H1 (cell line): ENCODE results near the gene SPAG5. TPM values are rescaled to one million over a fixed set of nuclear protein-coding genes. Genes with fewer than 3 reads are reported as not detected.

Experiments used
- ASH2L ChIP-seq: fragments of 200-600, 300-600 bp; sonication (generic); IDR thresholded peaks from one replicate; pipeline ENCODE4 v1.7.1; 2017; ENCODE audit warnings: low read length
- ATF3 ChIP-seq: IDR thresholded peaks from 2 replicates; pipeline ENCODE4 v1.6.1; 2011; ENCODE audit warnings: low read depth, mild to moderate bottlenecking, low read length; ENCODE audit not compliant: insufficient read depth
- BACH1 ChIP-seq: IDR thresholded peaks from 2 replicates; pipeline ENCODE4 v1.6.1; 2012; ENCODE audit warnings: low read length, improper control_type of control experiment
- CREB1 ChIP-seq: IDR thresholded peaks from 2 replicates; pipeline ENCODE4 v1.6.1; 2012; ENCODE audit warnings: inconsistent platforms
- EGR1 ChIP-seq: IDR thresholded peaks from 2 replicates; pipeline ENCODE4 v1.6.1; 2011; ENCODE audit warnings: low read depth, low read length, borderline replicate concordance
- EP300 ChIP-seq, 2 experiments: IDR thresholded peaks; 1 replicate in 1 of 2; 2 replicates in 1 of 2; pipeline ENCODE4 v1.6.1; 2011 to 2012; ENCODE audit warnings: low read depth in 2 of 2, low read length in 2 of 2, mild to moderate bottlenecking in 2 of 2, borderline replicate concordance in 1 of 2, inconsistent platforms in 1 of 2, moderate library complexity in 1 of 2
- EZH2 ChIP-seq: fragments of 200-600 bp; sonication (generic); IDR thresholded peaks from 2 replicates; pipeline ENCODE4 v1.7.1; 2012; ENCODE audit warnings: low read depth, mild to moderate bottlenecking, moderate library complexity, low read length, inconsistent platforms; ENCODE audit not compliant: severe bottlenecking
- HDAC6 ChIP-seq: IDR thresholded peaks from one replicate; pipeline ENCODE4 v1.7.1; 2012; ENCODE audit warnings: low read depth, mild to moderate bottlenecking, inconsistent platforms, low read length, moderate library complexity
- KDM4A ChIP-seq: IDR thresholded peaks from one replicate; pipeline ENCODE4 v1.7.1; 2012; ENCODE audit warnings: low read depth, mild to moderate bottlenecking, moderate library complexity, low read length, inconsistent platforms; ENCODE audit not compliant: severe bottlenecking
- NRF1 ChIP-seq: IDR thresholded peaks from 2 replicates; pipeline ENCODE4 v1.6.1; 2011; ENCODE audit warnings: mild to moderate bottlenecking, low read depth, low read length, improper control_type of control experiment
- RAD21 ChIP-seq, 2 experiments: IDR thresholded peaks in 1 of 2; conservative IDR thresholded peaks in 1 of 2; 2 replicates each; pipeline ENCODE4 v1.6.1; 2011; ENCODE audit warnings: low read depth in 2 of 2, low read length in 2 of 2, improper control_type of control experiment in 1 of 2, inconsistent platforms in 1 of 2, mild to moderate bottlenecking in 1 of 2, moderate library complexity in 1 of 2
- RBBP5 ChIP-seq: IDR thresholded peaks from 2 replicates; pipeline ENCODE4 v1.7.1; 2012; ENCODE audit warnings: low read depth, mild to moderate bottlenecking, inconsistent platforms, low read length, moderate library complexity, borderline replicate concordance
- SAP30 ChIP-seq: fragments of 300-600 bp; sonication (generic); IDR thresholded peaks from 2 replicates; pipeline ENCODE4 v1.7.1; 2012; ENCODE audit warnings: low read length, moderate library complexity, mild to moderate bottlenecking, inconsistent platforms; ENCODE audit not compliant: insufficient read depth, insufficient replicate concordance
- SP1 ChIP-seq: IDR thresholded peaks from 2 replicates; pipeline ENCODE4 v1.6.1; 2011; ENCODE audit warnings: low read depth, low read length
- TAF1 ChIP-seq: IDR thresholded peaks from 2 replicates; pipeline ENCODE4 v1.6.1; 2011; ENCODE audit warnings: mild to moderate bottlenecking, low read depth, low read length
- TBP ChIP-seq: IDR thresholded peaks from 2 replicates; pipeline ENCODE4 v1.6.1; 2011; ENCODE audit warnings: low read depth, low read length, improper control_type of control experiment
- TEAD4 ChIP-seq: IDR thresholded peaks from 2 replicates; pipeline ENCODE4 v1.6.1; 2012; ENCODE audit warnings: low read depth, low read length, inconsistent platforms, mixed read lengths
- YY1 ChIP-seq: IDR thresholded peaks from 2 replicates; pipeline ENCODE4 v1.6.1; 2011; ENCODE audit warnings: low read depth, mild to moderate bottlenecking, low read length
- ZNF274 ChIP-seq: IDR thresholded peaks from 2 replicates; pipeline ENCODE4 v1.7.0; 2012; ENCODE audit warnings: low read length, borderline replicate concordance; ENCODE audit errors: extremely low read depth
- polyA plus RNA-seq, 7 experiments: library from polyadenylated mRNA; depleted of rRNA in 3 of 7; stranded (reverse) in 5 of 7; unstranded in 2 of 7; fragments of >200 nt in 5 of 7; fragments of 200-250 nt in 2 of 7; gene quantifications; 1 replicate in 5 of 7; 2 replicates in 1 of 7; 4 replicates in 1 of 7; pipeline versions ENCODE4 v1.2.1 to v1.2.3, GENCODE V29; 2011 to 2013; ENCODE audit warnings: missing spikeins in 2 of 7, mixed read lengths in 2 of 7
- total RNA-seq: library from RNA; stranded (reverse); fragmentation: NEBNext Ultra II Directional; extraction: Animal tissue kit (Norgen Biotek cat#: 25700); gene quantifications from 2 replicates; pipeline ENCODE4 v1.2.1, GENCODE V29; 2021
- TF ChIP-seq, protein P1 (sequence below): IDR thresholded peaks from 2 replicates; pipeline ENCODE4 v1.6.1; 2011; ENCODE audit warnings: low read length, improper control_type of control experiment
- TF ChIP-seq, protein P2 (sequence below): IDR thresholded peaks from 2 replicates; pipeline ENCODE4 v1.6.1; 2012; ENCODE audit warnings: inconsistent platforms

SPAG5 gene
- total and polyA plus RNA-seq, 2 of the 8 experiments (the other 6 are each of a cell fraction or from before 2014, with no cell fraction given): 57.1 to 129 TPM

GRCh38 chr17:28644787-28645575 lies 46.2 kb upstream of the SPAG5 start, which contains the start of gene BLTP2 (continued):
- TF ChIP-seq HDAC6 (no peak), EP300 (IDR thresholded peaks at IDR 0.05; ENCODE audit: borderline replicate concordance in 1 of 2, low read depth in 2 of 2, low read length in 2 of 2) (no peak), ZNF274 (no peak), CREB1 (peak; percentile 81), KDM4A (peak; percentile 69), YY1 (peak; percentile 44; the same call in 1 of the 2 replicates), EGR1 (no peak), ATF3 (no peak), TBP (peak; percentile 50; the same call in 1 of the 2 replicates), SP1 (peak; percentile 55; the same call in 1 of the 2 replicates), TEAD4 (peak; percentile 12; the same call in 1 of the 2 replicates), SAP30 (no peak), BACH1 (0 out of 2 replicates have a peak, but pooled peaks have one; percentile 48), EZH2 (no peak), NRF1 (peak; percentile 32; the same call in 1 of the 2 replicates), ASH2L (peak; percentile 93), RAD21 (IDR thresholded peaks at IDR 0.05 in 1 of 2, conservative IDR thresholded peaks at IDR 0.05 in 1 of 2; ENCODE audit: low read depth in 2 of 2, low read length in 2 of 2) (no peak), TAF1 (peak; percentile 70; the same call in 1 of the 2 replicates), RBBP5 (peak; percentile 56; the same call in 1 of the 2 replicates)
- TF ChIP-seq, protein P1, sequence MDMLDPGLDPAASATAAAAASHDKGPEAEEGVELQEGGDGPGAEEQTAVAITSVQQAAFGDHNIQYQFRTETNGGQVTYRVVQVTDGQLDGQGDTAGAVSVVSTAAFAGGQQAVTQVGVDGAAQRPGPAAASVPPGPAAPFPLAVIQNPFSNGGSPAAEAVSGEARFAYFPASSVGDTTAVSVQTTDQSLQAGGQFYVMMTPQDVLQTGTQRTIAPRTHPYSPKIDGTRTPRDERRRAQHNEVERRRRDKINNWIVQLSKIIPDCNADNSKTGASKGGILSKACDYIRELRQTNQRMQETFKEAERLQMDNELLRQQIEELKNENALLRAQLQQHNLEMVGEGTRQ: no peak
- TF ChIP-seq, protein P2, sequence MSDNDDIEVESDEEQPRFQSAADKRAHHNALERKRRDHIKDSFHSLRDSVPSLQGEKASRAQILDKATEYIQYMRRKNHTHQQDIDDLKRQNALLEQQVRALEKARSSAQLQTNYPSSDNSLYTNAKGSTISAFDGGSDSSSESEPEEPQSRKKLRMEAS: peak; percentile 71
